Aorta (tissue), 5 donors: Measurements from ENCODE around the gene EFCAB9. TPM values are rescaled to one million over a fixed set of nuclear protein-coding genes. Genes with fewer than 3 reads are reported as not detected.

ENCODE experiments used
- ATAC-seq: fragments of 200-7000 bp; cut with Tn5 transposase; one replicate; pipeline ENCODE4 v1.9.1; 2022; ENCODE audit warnings: moderate library complexity; ENCODE audit not compliant: low FRiP score
- DNase-seq, 2 donors: peaks; one replicate each; pipeline ENCODE4 v3.0.0-alpha.2; 2020
- H3K27ac ChIP-seq, 2 donors: one replicate each; pipeline ENCODE4 v1.5.1; 2013; ENCODE audit warnings: low read length in 2 of 2, mild to moderate bottlenecking in 2 of 2, moderate library complexity in 2 of 2, control low read depth in 1 of 2, inconsistent platforms in 1 of 2, low read depth in 1 of 2
- H3K27me3 ChIP-seq, 2 donors: one replicate each; pipeline ENCODE4 v1.6.1; 2013; ENCODE audit warnings: control low read depth in 1 of 2, low read length in 1 of 2, mild to moderate bottlenecking in 1 of 2, moderate library complexity in 1 of 2; ENCODE audit not compliant: insufficient read depth in 2 of 2, control insufficient read depth in 1 of 2
- H3K36me3 ChIP-seq, 2 donors: one replicate each; pipeline ENCODE4 v1.6.1; 2013; ENCODE audit warnings: control low read depth in 1 of 2, low read length in 1 of 2, mild to moderate bottlenecking in 1 of 2; ENCODE audit not compliant: insufficient read depth in 2 of 2, control insufficient read depth in 1 of 2
- H3K4me1 ChIP-seq, 2 donors: one replicate each; pipeline ENCODE4 v1.6.1; 2013; ENCODE audit warnings: low read length in 2 of 2, control low read depth in 1 of 2, mild to moderate bottlenecking in 1 of 2, moderate library complexity in 1 of 2; ENCODE audit not compliant: insufficient read depth in 2 of 2, control insufficient read depth in 1 of 2
- H3K4me3 ChIP-seq, 2 donors: one replicate each; pipeline ENCODE4 v1.5.1; 2013; ENCODE audit warnings: low read length in 2 of 2, control low read depth in 1 of 2, mild to moderate bottlenecking in 1 of 2
- H3K9me3 ChIP-seq: one replicate; pipeline ENCODE4 v1.6.1; 2013; ENCODE audit warnings: mild to moderate bottlenecking, low read length; ENCODE audit not compliant: control insufficient read depth
- WGBS, 2 donors: extraction: QIAGEN DNeasy Blood & Tissue Kit; methylation state at CpG; one replicate each; pipeline ENCODE4 v1.1.7; 2013; 5-methylcytosine and 5-hydroxymethylcytosine counted together
- intact Hi-C, 2 donors: fragments of 100-400 bp; cut with DNase I; formaldehyde crosslinking; loops; one replicate each; pipeline versions ENCODE4 v1.14.2 to v1.15.0; 2022
- polyA plus RNA-seq, 2 donors: library from polyadenylated mRNA; stranded (reverse); fragments of 200-250 nt; gene quantifications; one replicate each; pipeline ENCODE4 v1.2.3, GENCODE V29; 2013
- total RNA-seq, 2 donors: library from RNA; stranded (reverse); fragmentation: NEBNext Ultra II Directional; extraction: Animal tissue kit (Norgen Biotek cat#: 25700); gene quantifications; one replicate each; pipeline ENCODE4 v1.2.1, GENCODE V29; 2021
- donor health status: healthy with polysubstance abuse.
- donor health status: Bipolar disorder and iron deficiency.
- donor health status: DM: no; HTN: no; CAD: no.
- donor health status: DM: no; HTN: no; CAD: no.
- donor health status: DM: yes; HTN: yes; CAD: no.

The EFCAB9 gene
- total and polyA plus RNA-seq, 4 donors: not detected

DNA sequence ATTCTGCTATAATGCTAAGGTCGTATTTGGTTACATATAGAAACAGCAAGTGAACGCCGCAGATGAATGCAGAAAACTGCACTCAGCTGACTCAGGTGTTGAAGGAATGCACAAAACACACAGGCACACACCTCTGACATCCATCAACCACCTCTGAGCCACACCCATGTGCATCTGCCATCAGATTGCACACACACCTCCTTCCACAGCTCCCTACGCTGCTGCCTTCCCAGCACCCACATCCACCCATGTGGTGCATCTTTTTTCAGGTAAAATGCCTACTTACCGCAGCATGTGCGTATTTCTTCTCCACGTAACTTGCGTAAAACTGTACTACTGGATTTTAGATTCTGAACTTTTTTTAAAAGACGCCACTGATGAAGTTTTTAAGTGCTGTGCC lies 13.0 kb upstream of the EFCAB9 start:
- H3K27ac ChIP-seq: no peak overlapping the region
- no peaks in the 10 kb centered on the region for H3K9me3 ChIP-seq
- ATAC-seq (no peak), DNase-seq (peak in 1 of 2 donors; percentile 9)
- H3K4me1 ChIP-seq: no peaks in the 10 kb centered on the region
- intact Hi-C loops: loop anchor here (10.0 kb wide), 2 partner anchors 266 to 766 kb away; partner anchors contain the start of gene FGF18 (in 1 of the 2)
- no peaks in the 10 kb centered on the region for H3K27me3 ChIP-seq
- WGBS, 2 donors: 95 to 98% methylated on average over 9 of the region's 9 CpGs
- H3K4me3 ChIP-seq: no peak overlapping the region
- H3K36me3 ChIP-seq: no peaks in the 10 kb centered on the region

DNA sequence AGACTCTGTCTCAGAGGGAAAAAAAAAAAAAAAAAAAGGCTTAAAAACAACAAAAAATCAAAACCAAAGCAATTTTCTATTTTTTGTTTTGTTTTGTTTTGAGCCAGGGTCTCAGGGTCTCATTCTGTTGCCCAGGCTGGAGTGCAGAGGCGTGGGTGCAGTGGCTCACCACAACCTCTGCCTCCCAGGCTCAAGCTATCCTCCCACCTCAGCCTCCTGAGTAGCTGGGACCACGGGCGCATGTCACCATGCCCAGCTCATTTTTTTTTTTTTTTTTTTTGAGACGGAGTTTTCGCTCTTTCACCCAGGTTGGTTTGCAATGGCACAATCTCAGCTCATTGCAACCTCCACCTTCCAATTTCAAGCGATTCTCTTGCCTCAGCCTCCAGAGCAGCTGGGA lies 11.7 kb upstream of the EFCAB9 start:
- intact Hi-C loops: loop anchor here (10.0 kb wide), 2 partner anchors 267 to 767 kb away; partner anchors contain the start of gene FGF18 (in 1 of the 2)
- DNase-seq (peak in 1 of 2 donors; percentile 9), ATAC-seq (no peak)
- WGBS, 2 donors: 97 to 100% methylated on average over 6 of the region's 6 CpGs
- no peaks in the 10 kb centered on the region for H3K36me3 ChIP-seq
- no peaks in the 10 kb centered on the region for H3K27me3 ChIP-seq
- no peaks in the 10 kb centered on the region for H3K9me3 ChIP-seq
- no peak overlapping the region for H3K4me3 ChIP-seq
- H3K27ac ChIP-seq: no peak overlapping the region
- H3K4me1 ChIP-seq: no peaks in the 10 kb centered on the region

DNA sequence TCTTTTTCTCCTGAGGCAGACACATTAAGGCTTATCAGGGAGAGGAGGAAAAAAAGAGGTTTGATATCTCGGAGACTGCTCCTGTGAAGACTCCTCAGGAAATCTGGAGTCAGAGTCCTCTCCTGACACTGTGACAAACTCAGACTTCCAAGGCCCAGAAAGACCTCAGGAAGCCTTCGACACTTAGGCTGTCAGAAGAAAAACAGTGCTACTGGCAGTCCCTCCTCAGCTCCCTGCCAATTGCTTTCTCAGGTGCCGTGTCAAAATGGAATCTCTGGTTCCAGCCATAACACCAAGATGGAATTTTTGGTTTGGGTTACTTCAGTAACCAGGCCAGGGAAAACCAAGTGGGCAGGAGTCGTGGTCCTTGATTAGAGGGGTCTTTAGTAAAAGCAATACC lies 10.1 kb upstream of the EFCAB9 start:
- H3K27me3 ChIP-seq: no peaks in the 10 kb centered on the region
- no peaks in the 10 kb centered on the region for H3K4me1 ChIP-seq
- no peaks in the 10 kb centered on the region for H3K9me3 ChIP-seq
- 67 to 89% methylated on average over 4 of the region's 4 CpGs for WGBS, 2 donors
- DNase-seq (no peak), ATAC-seq (no peak)
- intact Hi-C loops: loop anchor here (10.0 kb wide), 2 partner anchors 269 to 769 kb away; partner anchors contain the start of gene FGF18 (in 1 of the 2)
- H3K36me3 ChIP-seq: no peaks in the 10 kb centered on the region
- no peak overlapping the region for H3K27ac ChIP-seq
- no peak overlapping the region for H3K4me3 ChIP-seq

DNA sequence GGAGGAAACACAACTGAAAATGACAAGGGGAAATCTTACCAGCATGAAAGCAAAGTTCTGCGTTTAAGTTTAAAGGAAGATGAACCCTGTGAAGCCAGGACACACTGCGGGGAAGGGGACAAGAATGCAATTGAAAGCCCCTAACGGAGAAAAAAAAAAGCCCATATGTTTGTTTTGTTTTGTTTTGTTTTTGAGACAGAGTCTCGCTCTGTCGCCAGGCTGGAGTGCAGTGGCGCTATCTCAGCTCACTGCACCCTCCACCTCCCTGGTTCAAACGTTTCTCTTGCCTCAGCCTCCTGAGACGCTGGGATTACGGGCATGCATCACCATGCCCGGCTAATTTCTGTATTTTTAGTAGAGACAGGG lies 8.9 kb upstream of the EFCAB9 start:
- Histone ChIP-seq H3K27ac (no peak overlapping the region), H3K4me3 (no peak overlapping the region)
- WGBS, 2 donors: 94 to 95% methylated on average over 10 of the region's 10 CpGs

DNA sequence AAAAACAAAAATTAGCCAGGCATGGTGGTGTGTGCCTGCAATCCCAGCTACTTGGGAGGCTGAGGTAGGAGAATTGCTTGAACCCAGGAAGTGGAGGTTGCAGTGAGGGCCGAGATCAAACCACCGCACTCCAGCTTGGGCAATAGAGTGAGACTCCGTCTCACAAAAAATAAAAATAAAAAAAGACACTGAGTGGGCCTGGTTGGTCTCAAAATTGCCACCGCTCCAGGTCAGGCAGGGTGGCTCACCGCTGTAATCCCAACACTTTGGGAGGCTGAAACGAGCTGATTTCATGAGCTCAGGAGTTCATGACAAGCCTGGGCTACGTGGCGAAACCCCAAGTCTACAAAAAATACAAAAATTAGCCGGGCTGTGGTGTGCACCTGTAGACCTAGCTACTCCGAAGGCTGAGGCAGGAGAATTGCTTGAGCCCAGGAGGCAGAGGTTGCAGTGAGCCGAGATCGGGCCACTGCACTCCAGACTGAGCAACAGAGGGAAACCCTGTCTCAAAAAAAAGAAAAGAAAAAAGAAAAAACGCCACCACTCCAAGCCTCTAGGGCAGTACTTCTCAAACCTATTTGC lies 7.8 kb upstream of the EFCAB9 start:
- H3K36me3 ChIP-seq: no peaks in the 10 kb centered on the region
- ATAC-seq (no peak), DNase-seq (no peak)
- H3K4me3 ChIP-seq: no peak overlapping the region
- intact Hi-C loops: loop anchor here (5.0 to 10.0 kb wide), 4 partner anchors 79 to 771 kb away; partner anchors contain the start of genes FGF18 (in 1 of the 2) and UBTD2 (in 1 of the 2)
- H3K4me1 ChIP-seq: no peaks in the 10 kb centered on the region
- H3K9me3 ChIP-seq: no peaks in the 10 kb centered on the region
- no peak overlapping the region for H3K27ac ChIP-seq
- WGBS, 2 donors: 92% methylated on average over 13 of the region's 13 CpGs
- H3K27me3 ChIP-seq: no peaks in the 10 kb centered on the region

More for the DNA sequence above, 8.9 kb upstream of the EFCAB9 start:
- Histone ChIP-seq H3K36me3 (no peaks in the 10 kb centered on the region), H3K9me3 (no peaks in the 10 kb centered on the region), H3K4me1 (no peaks in the 10 kb centered on the region), H3K27me3 (no peaks in the 10 kb centered on the region)
- peak in 1 of 2 donors; percentile 9 for DNase-seq
- no peak for ATAC-seq
- intact Hi-C loops: loop anchor here (5.0 to 10.0 kb wide), 4 partner anchors 78 to 770 kb away; partner anchors contain the start of genes FGF18 (in 1 of the 2) and UBTD2 (in 1 of the 2)

DNA sequence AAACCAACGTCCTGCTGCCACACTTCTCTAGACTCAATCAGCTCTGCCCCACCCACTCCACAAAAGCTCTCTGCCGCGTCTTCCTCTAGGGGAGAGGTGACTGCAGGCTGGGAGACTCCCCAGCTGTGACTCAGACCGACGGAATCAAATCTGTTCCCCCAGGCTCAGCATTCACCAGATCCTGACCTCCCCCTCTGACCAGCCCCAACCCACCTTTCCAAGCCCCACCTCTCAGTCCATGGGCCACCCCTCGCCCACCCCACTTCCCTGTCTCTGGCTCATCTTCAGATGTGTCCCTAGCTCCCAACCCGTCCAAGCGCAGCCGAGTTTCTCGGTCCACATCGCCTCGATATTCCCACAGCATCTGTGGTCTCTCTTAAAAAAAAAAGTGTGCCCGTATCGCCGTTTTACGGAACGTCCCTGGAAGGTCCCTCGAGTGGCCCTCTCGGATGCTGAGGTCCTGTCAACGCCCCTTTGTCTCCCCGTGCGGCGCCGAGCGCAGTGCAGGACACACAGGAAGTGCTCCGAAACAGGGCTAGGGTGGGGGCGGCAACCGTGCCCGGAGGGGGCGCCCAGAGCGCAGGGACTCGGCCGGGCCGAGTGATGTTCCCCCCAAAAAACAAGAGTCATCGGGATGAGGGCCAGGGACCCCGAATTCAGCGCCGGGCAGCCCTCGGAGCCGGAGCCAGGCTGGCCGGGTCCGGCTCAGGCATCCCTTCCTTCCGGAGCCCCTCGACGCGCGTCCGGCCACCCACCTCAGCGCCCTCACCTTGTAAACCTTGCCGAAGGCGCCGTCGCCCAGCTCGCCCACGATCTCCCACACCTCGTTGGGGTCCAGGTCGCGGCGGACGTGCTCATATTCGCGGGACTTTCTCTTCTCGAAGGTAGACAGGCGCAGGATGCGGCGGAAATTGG lies 6.6 kb upstream of the EFCAB9 start:
- ATAC-seq (peak; percentile 34), DNase-seq (peak; percentile 81 to 88)
- H3K4me1 ChIP-seq: no peaks in the 10 kb centered on the region
- H3K9me3 ChIP-seq: no peaks in the 10 kb centered on the region
- intact Hi-C loops: loop anchor here (2.0 to 10.0 kb wide), 5 partner anchors 80 to 773 kb away; partner anchors contain the start of genes FGF18 (in 1 of the 2) and UBTD2 (in 1 of the 2)
- peak overlapping the region in 1 of 2 donors; percentile 14 for H3K27ac ChIP-seq
- H3K4me3 ChIP-seq: peak overlapping the region; percentile 43 to 64
- H3K27me3 ChIP-seq: no peaks in the 10 kb centered on the region
- WGBS, 2 donors: 0 to 1% methylated on average over 66 of the region's 66 CpGs
- H3K36me3 ChIP-seq: no peaks in the 10 kb centered on the region

DNA sequence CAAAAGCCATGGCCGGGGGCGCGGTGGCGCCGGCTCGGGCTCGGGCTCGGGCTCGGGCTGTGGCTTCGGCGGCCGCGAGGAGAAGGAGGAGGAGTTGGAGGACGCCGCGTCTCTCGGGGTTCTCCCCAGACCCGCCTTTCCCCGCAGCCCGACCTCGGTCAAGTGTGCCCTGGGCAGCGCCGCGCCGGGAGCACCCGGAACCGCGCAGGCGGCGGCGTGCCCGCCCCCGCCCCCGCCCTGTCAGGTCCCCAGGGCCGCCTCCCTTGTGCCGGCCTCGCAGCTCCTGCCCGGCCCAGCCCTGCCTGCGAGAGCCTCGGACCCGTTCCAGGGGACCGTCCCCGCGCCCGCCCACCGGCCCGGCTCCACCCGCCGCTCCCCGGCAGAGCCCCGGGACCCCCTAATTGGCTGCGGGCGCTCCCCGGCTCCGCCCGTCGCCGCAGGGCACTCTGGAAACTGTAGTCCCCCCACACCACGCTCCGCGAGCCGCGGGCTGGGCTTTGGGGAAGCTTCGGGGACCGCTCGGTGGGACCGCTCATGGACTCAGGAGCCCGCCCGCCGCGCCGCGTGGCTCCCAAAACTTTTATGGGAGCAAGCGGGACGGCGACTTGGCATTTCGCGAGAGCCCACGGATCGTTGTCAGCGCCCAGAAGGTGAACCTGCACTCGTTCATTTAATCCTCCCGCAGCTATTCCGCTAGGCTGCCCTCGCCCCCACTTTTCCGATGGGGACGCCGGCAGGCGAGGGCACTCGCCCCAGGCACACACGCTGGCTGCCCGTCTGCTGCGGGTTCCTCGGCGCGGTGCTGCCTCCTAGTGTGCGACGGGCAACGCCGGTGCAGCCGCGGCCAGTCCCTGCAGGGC lies 5.7 kb upstream of the EFCAB9 start, which contains the start of gene STK10:
TSS of gene STK10 (minus strand) at position 192 of the 860 bp plus-strand sequence. CDS start at position 10, 182 bp downstream.
- ATAC-seq (peak; percentile 97), DNase-seq (peak; percentile 97 to 98)
- Histone ChIP-seq H3K4me1 (no peaks in the 10 kb centered on the region), H3K36me3 (no peaks in the 10 kb centered on the region), H3K4me3 (peak within 1 kb of the TSS; percentile 43 to 64), H3K27me3 (no peaks in the 10 kb centered on the region), H3K9me3 (no peaks in the 10 kb centered on the region), H3K27ac (peak within 1 kb of the TSS in 1 of 2 donors; percentile 14)
- 0% methylated on average over 60 to 102 of the region's 102 CpGs for WGBS, 2 donors
- intact Hi-C loops: loop anchor here (2.0 to 10.0 kb wide), 5 partner anchors 81 to 773 kb away; partner anchors contain the start of genes FGF18 (in 1 of the 2) and UBTD2 (in 1 of the 2)
